HG02840 (cell line): ENCODE data around the gene DECR2.
"Not testable (repeated sequence)": the region's sequence is repeated elsewhere in the genome, so short reads cannot be mapped to it uniquely, and the experiment has no call there.

Source experiments
- ATAC-seq: cut with Tn5 transposase; IDR thresholded peaks from one replicate; pipeline ENCODE4 v1.9.1; 2021; ENCODE audit warnings: mild to moderate bottlenecking, moderate library complexity, moderate number of reproducible peaks; ENCODE audit not compliant: unreplicated experiment, low FRiP score

Gene DECR2

GRCh38 chr16:401468-402348, at the start of gene DECR2:
DECR2 (plus strand) TSS chr16:401885; CDS start chr16:401964, 79 bp downstream.
- peak; percentile 59 for ATAC-seq

GRCh38 chr16:352547-353403, 48.9 kb upstream of the DECR2 start, which contains the start of gene AXIN1:
AXIN1 (minus strand) TSS chr16:352723; CDS start chr16:347025, 5,698 bp downstream.
- ATAC-seq: peak; percentile 56

- no peak for ATAC-seq
Measured at GRCh38 chr16:353404-354290, 48.0 kb upstream of the DECR2 start.

- no peak for ATAC-seq
Measured at GRCh38 chr16:354291-354881, 47.3 kb upstream of the DECR2 start.

- no peak for ATAC-seq
Measured at GRCh38 chr16:354971-355461, 46.7 kb upstream of the DECR2 start.

- no peak for ATAC-seq
Measured at GRCh38 chr16:356741-357140, 44.9 kb upstream of the DECR2 start.

GRCh38 chr16:359067-359763, 42.5 kb upstream of the DECR2 start:
- no peak for ATAC-seq

- no peak for ATAC-seq
Measured at GRCh38 chr16:359871-360697, 41.6 kb upstream of the DECR2 start.

GRCh38 chr16:360698-361336, 40.9 kb upstream of the DECR2 start:
- no peak for ATAC-seq

- no peak for ATAC-seq
Measured at GRCh38 chr16:361341-361871, 40.3 kb upstream of the DECR2 start.

GRCh38 chr16:361872-362701, 39.6 kb upstream of the DECR2 start:
- ATAC-seq: no peak

GRCh38 chr16:362702-362999, 39.0 kb upstream of the DECR2 start:
- not testable (repeated sequence) for ATAC-seq

GRCh38 chr16:363110-363765, 38.4 kb upstream of the DECR2 start:
- no peak for ATAC-seq

GRCh38 chr16:363766-364490, 37.8 kb upstream of the DECR2 start:
- ATAC-seq: no peak

GRCh38 chr16:364595-365491, 36.8 kb upstream of the DECR2 start:
- no peak for ATAC-seq
